Measurements from ENCODE around the gene TTLL4. TPM values are rescaled to one million over a fixed set of nuclear protein-coding genes. Genes with fewer than 3 reads are reported as not detected.

The TTLL4 gene
- total and polyA plus RNA-seq, 12 donors: 10.6 to 65.4 (median 24.5) TPM

- Histone ChIP-seq H3K9me3 (replicated peaks in 1 of 3) (no peaks in the 10 kb centered on the region), H3K4me1 (replicated peaks in 1 of 2) (peaks cover 15 to 57% of the 10 kb centered on the region in 2 donors), H3K27ac (peak overlapping the region in 3 of 5 donors; percentile 3 to 93 (median 37)), H3K27me3 (no peaks in the 10 kb centered on the region), H3K4me3 (no peak overlapping the region), H3K36me3 (replicated peaks in 1 of 2) (no peaks in the 10 kb centered on the region)
- 89 to 100% (median 94%) methylated on average over 2 of the region's 2 CpGs for WGBS, 4 donors
- peak in 1 of 7 donors; percentile 35 for DNase-seq
- intact Hi-C loops (cut with DNase I): loop anchor here (5.0 to 10.0 kb wide), 2 partner anchors 71 to 133 kb away; partner anchors contain the start of gene CYP27A1 (in 1 of the 2)
- TF ChIP-seq CTCF (IDR thresholded peaks at IDR 0.05) (no peak), POLR2A (IDR thresholded peaks at IDR 0.05) (no peak)
These were observed 3.3 kb downstream of the TTLL4 start for GRCh38 chr2:218713922-218714321.

GRCh38 chr2:218716070-218716469, 5.4 kb downstream of the TTLL4 start:
- WGBS, 4 donors: 46 to 57% (median 52%) methylated on average over 4 of the region's 4 CpGs
- peaks cover 12 to 57% of the 10 kb centered on the region in 2 donors for H3K4me1 ChIP-seq (replicated peaks in 1 of 2)
- no peaks in the 10 kb centered on the region for H3K9me3 ChIP-seq (replicated peaks in 1 of 3)
- no peaks in the 10 kb centered on the region for H3K27me3 ChIP-seq
- no peak overlapping the region for H3K4me3 ChIP-seq
- peak overlapping the region; percentile 82 to 93 (median 83) for H3K27ac ChIP-seq
- DNase-seq: no peak
- TF ChIP-seq POLR2A (IDR thresholded peaks at IDR 0.05) (no peak), CTCF (IDR thresholded peaks at IDR 0.05) (no peak)
- no peaks in the 10 kb centered on the region for H3K36me3 ChIP-seq (replicated peaks in 1 of 2)
- intact Hi-C loops (cut with DNase I): loop anchor here in 1 of 2 donors (10.0 kb wide), 1 partner anchor 69 kb away; the partner anchor contains the start of gene CYP27A1

GRCh38 chr2:218717262-218717661, 6.6 kb downstream of the TTLL4 start:
- Histone ChIP-seq H3K4me3 (no peak overlapping the region), H3K27ac (peak overlapping the region; percentile 82 to 93 (median 83)), H3K27me3 (no peaks in the 10 kb centered on the region), H3K36me3 (replicated peaks in 1 of 2) (no peaks in the 10 kb centered on the region), H3K4me1 (replicated peaks in 1 of 2) (peaks cover 12 to 52% of the 10 kb centered on the region in 2 donors), H3K9me3 (replicated peaks in 1 of 3) (no peaks in the 10 kb centered on the region)
- peak in 1 of 2 donors; percentile 50 for TF ChIP-seq POLR2A (IDR thresholded peaks at IDR 0.05)
- no peak for TF ChIP-seq CTCF (IDR thresholded peaks at IDR 0.05)
- WGBS, 4 donors: 51 to 58% (median 54%) methylated on average over 3 of the region's 3 CpGs
- intact Hi-C loops (cut with DNase I): loop anchor here in 1 of 2 donors (10.0 kb wide), 1 partner anchor 68 kb away; the partner anchor contains the start of gene CYP27A1
- DNase-seq: peak in 5 of 7 donors; percentile 33 to 58 (median 38)

GRCh38 chr2:218718058-218718457, 7.4 kb downstream of the TTLL4 start:
- Histone ChIP-seq H3K4me1 (replicated peaks in 1 of 2) (peaks cover 13 to 56% of the 10 kb centered on the region in 2 donors), H3K4me3 (no peak overlapping the region), H3K9me3 (replicated peaks in 1 of 3) (no peaks in the 10 kb centered on the region), H3K36me3 (replicated peaks in 1 of 2) (no peaks in the 10 kb centered on the region), H3K27me3 (no peaks in the 10 kb centered on the region), H3K27ac (peak overlapping the region in 4 of 5 donors; percentile 42 to 93 (median 82))
- peak in 1 of 7 donors; percentile 46 for DNase-seq
- intact Hi-C loops (cut with DNase I): loop anchor here in 1 of 2 donors (10.0 kb wide), 1 partner anchor 67 kb away; the partner anchor contains the start of gene CYP27A1
- no peak for TF ChIP-seq CTCF (IDR thresholded peaks at IDR 0.05)
- TF ChIP-seq POLR2A (IDR thresholded peaks at IDR 0.05): no peak
- WGBS, 4 donors: 86 to 96% (median 89%) methylated on average over 7 of the region's 7 CpGs
